ENCODE results near the gene WDR27.
"Not testable (repeated sequence)": the region's sequence is repeated elsewhere in the genome, so short reads cannot be mapped to it uniquely, and the experiment has no call there.

The WDR27 gene

DNA sequence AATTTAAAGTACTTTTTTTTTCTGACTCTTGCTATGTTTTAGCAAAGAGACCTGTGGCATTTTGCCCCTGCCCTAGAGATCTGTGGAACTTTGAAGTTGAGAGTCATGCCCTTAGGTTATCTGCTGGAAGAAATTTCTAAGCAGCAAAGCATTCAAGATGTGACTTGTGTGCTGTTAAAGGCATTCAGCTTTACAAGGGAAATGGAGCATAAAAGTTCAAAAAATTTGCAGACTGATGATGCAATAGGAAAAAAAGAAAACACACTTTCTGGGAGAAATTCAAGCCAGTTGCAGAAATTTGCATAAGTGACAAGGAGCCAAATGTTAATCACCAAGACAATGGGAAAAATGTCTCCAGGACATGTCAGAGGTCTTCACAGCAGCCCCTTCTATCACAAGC is 267.3 kb downstream of the WDR27 start:
- not testable (repeated sequence) for DNase-seq (ENCODE audit: low spot score)

DNA sequence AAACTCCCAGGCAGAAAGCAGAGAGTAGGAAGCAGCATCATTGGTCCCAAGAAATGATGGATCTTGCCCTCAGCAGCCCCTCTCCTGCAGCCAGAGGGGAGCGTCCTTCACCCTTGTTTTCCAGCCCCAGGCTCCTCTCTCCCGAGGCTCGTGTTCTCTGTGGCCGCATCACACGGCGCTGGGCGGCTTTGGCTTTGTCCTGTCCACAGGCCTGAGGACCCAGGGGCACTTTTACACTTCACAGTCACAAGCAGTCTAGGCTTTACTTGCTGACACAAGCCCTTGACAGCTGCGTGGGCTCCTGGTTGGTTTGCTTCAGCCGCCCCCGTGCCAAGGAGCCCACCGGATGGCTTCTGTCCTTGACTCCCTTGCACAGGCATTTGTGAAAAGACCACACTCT is 272.8 kb downstream of the WDR27 start:
- no peak for DNase-seq (ENCODE audit: low spot score)

DNA sequence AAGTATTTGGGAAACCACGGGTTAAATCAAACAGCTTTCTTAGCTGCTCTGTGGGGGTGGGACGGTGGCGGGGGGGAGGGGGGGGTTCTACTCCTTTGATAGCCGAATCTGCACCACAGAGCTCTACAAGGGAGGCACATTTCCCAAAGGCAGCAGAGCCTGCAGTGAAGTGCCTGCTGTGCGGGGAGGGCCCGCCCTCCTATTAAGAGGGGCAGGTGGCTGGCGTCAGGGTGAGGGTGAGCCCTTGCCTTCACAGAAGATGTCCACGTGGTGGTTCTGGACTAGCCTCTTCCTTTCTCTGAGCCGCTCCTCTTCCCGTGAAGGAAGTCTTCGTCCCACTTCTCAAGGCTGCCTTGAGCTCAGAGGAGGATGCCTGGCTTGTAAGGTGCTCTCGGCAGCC is 273.3 kb downstream of the WDR27 start:
- DNase-seq (ENCODE audit: low spot score) = no peak

GRCh38 chr6:169427856-169428255 is 274.0 kb downstream of the WDR27 start:
- DNase-seq (ENCODE audit: low spot score) = no peak

- no peak for DNase-seq (ENCODE audit: low spot score)
These were observed 275.2 kb downstream of the WDR27 start for GRCh38 chr6:169426611-169427010.

DNA sequence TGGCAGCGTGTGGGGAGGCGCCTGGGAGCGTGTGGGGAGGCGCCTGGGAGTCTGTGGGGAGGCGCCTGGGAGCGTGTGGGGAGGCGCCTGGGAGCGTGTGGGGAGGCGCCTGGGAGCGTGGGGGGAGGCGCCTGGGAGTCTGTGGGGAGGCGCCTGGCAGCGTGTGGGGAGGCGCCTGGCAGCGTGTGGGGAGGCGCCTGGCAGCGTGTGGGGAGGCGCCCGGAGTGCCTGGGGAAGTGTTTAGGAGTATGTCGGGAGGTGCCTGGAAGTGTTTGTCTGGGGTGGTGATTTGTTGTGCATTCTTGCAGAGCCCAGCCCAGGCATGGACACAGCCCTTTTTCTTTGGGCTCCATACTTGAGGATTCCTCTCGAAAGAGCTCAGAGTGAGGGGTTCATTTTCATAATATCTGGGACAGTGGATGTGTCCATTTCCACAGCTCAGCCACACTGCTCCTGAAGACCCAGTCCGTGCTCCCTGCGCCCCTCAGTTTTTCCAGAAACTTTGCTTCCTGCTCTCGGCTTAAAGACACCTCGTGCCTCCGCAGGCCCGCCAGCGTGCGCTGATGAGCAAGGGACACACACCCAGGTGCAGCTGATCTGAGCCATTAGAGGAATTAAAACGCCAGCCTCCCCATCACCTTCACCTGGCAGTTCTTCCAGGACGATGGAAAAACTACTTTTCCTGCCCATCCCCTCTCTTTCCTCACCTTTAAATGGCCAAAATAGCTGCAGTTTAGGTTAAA is 276.0 kb downstream of the WDR27 start:
- no peak for DNase-seq (ENCODE audit: low spot score)

DNA sequence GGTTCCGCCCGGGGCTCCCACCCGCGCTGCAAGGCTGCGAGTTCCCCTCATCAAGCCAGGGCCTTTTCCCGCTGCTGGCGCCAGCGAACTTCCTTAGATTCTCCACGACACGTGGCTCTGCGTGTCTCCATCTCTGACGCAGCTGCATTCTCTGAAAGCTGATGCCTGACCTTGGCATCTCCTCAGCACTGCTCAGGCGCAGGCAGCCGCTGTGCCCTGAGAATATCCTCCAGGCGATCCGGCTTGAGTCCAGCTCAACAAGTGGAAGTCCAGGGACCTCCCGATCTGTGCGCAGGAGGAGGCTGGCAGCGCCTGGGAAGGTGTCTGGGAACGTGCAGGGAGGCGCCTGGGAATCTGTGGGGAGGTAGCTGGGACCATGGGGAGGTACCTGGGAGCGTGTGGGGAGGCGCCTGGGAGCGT is 277.0 kb downstream of the WDR27 start:
- DNase-seq (ENCODE audit: low spot score) = no peak

GRCh38 chr6:169424149-169424804 is 277.6 kb downstream of the WDR27 start:
- DNase-seq (ENCODE audit: low spot score) = no peak

- DNase-seq (ENCODE audit: low spot score) = no peak
These were observed 280.1 kb downstream of the WDR27 start for GRCh38 chr6:169421586-169422264.

GRCh38 chr6:169420912-169421543 is 280.8 kb downstream of the WDR27 start:
- DNase-seq (ENCODE audit: low spot score) = peak; percentile 86

GRCh38 chr6:169417101-169417500 is 284.7 kb downstream of the WDR27 start:
- DNase-seq (ENCODE audit: low spot score) = no peak

DNA sequence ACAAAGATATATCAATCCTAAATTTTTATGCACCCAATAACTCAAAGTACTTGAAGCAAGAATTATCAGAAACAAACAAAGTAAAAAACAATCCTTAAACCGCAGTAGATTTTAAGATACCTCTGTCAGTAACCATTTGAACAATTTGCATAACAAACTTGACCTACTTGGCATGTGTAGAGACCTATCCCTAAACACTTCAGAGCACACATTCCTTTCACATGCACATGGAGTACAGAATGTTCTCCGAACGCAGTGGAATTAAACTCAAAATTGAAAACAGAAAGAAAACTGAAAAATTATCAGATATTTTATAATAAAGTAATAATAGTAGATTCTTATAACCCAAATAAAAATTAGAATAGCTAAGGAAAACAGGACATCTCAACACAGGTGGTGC is 285.6 kb downstream of the WDR27 start:
- DNase-seq (ENCODE audit: low spot score) = no peak

GRCh38 chr6:169415179-169415578 is 286.6 kb downstream of the WDR27 start:
- no peak for DNase-seq (ENCODE audit: low spot score)

- DNase-seq (ENCODE audit: low spot score) = no peak
These were observed 290.1 kb downstream of the WDR27 start for GRCh38 chr6:169411722-169412121.

GRCh38 chr6:169411296-169411695 is 290.5 kb downstream of the WDR27 start:
- DNase-seq (ENCODE audit: low spot score) = no peak

GRCh38 chr6:169409742-169410312 is 292.0 kb downstream of the WDR27 start:
- no peak for DNase-seq (ENCODE audit: low spot score)

DNA sequence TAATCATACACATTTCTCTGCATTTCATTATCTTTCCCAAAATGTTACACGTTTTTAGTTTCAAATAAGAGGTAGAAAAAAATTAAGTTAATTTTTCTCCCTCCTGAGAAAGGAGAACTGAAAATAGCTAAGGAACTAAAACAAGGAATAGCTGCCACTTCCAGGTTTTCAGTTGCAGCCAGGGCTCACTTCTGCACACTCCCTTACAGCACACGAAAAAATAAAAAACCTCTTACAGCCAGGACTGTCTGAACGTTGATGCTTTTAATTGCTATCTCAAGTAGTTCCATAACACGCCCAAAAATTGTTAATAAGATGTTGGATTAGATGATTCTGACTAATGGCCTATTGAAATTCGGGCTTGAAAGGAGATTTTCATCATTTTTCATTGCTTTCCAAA is 294.5 kb downstream of the WDR27 start:
- no peak for DNase-seq (ENCODE audit: low spot score)
